ENCODE measurements around the gene PHLDA2. TPM values are rescaled to one million over a fixed set of nuclear protein-coding genes. Genes with fewer than 3 reads are reported as not detected.

The PHLDA2 gene
- total and polyA plus RNA-seq, 7 donors, result 1.7 to 37.9 (median 35.4) TPM; not detected in 3

DNA sequence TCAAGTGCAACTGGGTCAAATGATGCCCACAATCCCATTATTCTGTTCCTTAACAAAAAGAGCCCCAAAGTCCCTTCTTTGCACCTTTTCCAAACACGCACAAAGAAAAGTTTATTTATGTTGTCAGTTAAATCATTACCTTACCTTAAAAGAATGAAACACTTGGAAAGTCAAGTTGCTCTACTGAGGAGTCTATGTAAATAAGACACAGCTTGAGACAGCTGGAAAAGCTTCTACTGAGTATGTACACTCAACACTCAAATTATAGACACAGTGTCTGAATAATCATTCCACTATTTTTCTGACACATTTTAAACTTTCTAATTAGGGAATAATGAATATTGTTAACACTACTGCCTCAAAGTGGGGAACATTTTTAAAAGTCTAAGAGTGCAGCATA is 21.6 kb upstream of the PHLDA2 start:
- TF ChIP-seq POLR2A (IDR thresholded peaks at IDR 0.05) (no peak), POLR2AphosphoS5 (IDR thresholded peaks at IDR 0.05) (no peak)
- TF ChIP-seq, protein P1, sequence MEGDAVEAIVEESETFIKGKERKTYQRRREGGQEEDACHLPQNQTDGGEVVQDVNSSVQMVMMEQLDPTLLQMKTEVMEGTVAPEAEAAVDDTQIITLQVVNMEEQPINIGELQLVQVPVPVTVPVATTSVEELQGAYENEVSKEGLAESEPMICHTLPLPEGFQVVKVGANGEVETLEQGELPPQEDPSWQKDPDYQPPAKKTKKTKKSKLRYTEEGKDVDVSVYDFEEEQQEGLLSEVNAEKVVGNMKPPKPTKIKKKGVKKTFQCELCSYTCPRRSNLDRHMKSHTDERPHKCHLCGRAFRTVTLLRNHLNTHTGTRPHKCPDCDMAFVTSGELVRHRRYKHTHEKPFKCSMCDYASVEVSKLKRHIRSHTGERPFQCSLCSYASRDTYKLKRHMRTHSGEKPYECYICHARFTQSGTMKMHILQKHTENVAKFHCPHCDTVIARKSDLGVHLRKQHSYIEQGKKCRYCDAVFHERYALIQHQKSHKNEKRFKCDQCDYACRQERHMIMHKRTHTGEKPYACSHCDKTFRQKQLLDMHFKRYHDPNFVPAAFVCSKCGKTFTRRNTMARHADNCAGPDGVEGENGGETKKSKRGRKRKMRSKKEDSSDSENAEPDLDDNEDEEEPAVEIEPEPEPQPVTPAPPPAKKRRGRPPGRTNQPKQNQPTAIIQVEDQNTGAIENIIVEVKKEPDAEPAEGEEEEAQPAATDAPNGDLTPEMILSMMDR (IDR thresholded peaks at IDR 0.05), result no peak
- no peak overlapping the region for H3K27ac ChIP-seq
- no peak overlapping the region for H3K4me3 ChIP-seq
- no peaks in the 10 kb centered on the region for H3K27me3 ChIP-seq
- intact Hi-C loops (cut with DNase I), result no loop called here
- H3K4me1 ChIP-seq, result peaks cover 0 to 27% (median 7%) of the 10 kb centered on the region in 4 donors
- H3K36me3 ChIP-seq, result peaks cover 15 to 88% (median 62%) of the 10 kb centered on the region in 4 donors
- DNase-seq, result no peak
- no peaks in the 10 kb centered on the region for H3K9me3 ChIP-seq
- WGBS, 2 donors, result 77 to 87% methylated on average over 1 of the region's 1 CpG

DNA sequence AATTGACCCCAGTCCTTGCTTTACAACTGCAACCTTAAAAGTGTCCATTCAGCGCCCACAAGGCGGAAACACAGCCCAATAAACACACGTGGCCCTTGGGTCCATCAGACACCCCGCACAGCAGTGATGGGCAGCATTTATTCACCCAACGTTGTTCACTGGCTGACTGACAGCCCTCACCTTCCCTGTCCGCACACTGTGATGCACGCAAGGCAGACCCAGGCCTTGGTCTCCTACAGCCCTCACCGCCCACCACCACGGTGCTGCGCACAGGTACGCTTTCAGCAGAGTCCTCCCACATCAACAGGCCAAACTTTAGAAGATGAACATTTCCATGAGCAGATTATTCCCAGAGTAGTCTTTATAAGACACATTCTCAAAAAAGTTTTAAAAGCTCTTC is 20.7 kb upstream of the PHLDA2 start:
- no peak for TF ChIP-seq POLR2AphosphoS5 (IDR thresholded peaks at IDR 0.05)
- TF ChIP-seq, protein P1 (IDR thresholded peaks at IDR 0.05), result no peak
- no peak for TF ChIP-seq POLR2A (IDR thresholded peaks at IDR 0.05)
- TF ChIP-seq EP300 (IDR thresholded peaks at IDR 0.05), result no peak
- no peaks in the 10 kb centered on the region for H3K27me3 ChIP-seq
- intact Hi-C loops (cut with DNase I), result no loop called here
- H3K4me1 ChIP-seq, result peaks cover 0 to 36% (median 16%) of the 10 kb centered on the region in 4 donors
- no peak overlapping the region for H3K27ac ChIP-seq
- no peaks in the 10 kb centered on the region for H3K9me3 ChIP-seq
- no peak overlapping the region for H3K4me3 ChIP-seq
- DNase-seq, result no peak
- 91 to 94% methylated on average over 11 of the region's 11 CpGs for WGBS, 2 donors
- peaks cover 15 to 79% (median 57%) of the 10 kb centered on the region in 4 donors for H3K36me3 ChIP-seq

DNA sequence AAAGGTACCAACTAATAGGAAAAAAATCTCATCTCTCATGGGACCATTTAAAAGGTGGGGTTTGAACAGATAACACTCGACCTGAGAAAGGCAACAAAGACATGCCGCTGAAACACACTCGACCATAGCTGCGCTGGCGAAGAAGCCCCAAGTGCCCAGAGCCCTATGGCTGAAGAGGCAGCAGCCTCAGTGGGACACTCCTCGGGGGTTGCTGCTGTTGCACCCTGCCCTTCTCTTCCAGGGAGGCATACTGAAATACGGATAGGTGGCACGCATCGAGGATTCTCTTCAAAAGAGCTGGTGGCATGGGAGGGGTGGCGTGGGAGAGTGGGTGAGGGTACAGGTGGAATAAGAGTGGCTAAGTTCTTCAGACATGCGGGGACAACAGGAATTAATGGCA is 18.5 kb upstream of the PHLDA2 start:
- Histone ChIP-seq H3K27me3 (no peaks in the 10 kb centered on the region), H3K36me3 (peaks cover 8 to 72% (median 39%) of the 10 kb centered on the region in 4 donors), H3K4me3 (no peak overlapping the region), H3K9me3 (no peaks in the 10 kb centered on the region), H3K27ac (no peak overlapping the region), H3K4me1 (peaks cover 0 to 50% (median 22%) of the 10 kb centered on the region in 4 donors)
- TF ChIP-seq EP300 (IDR thresholded peaks at IDR 0.05), result no peak
- TF ChIP-seq POLR2AphosphoS5 (IDR thresholded peaks at IDR 0.05), result no peak
- no peak for TF ChIP-seq POLR2A (IDR thresholded peaks at IDR 0.05)
- TF ChIP-seq, protein P1 (IDR thresholded peaks at IDR 0.05), result no peak
- no peak for DNase-seq
- intact Hi-C loops (cut with DNase I), result no loop called here
- 91 to 95% methylated on average over 11 of the region's 11 CpGs for WGBS, 2 donors

DNA sequence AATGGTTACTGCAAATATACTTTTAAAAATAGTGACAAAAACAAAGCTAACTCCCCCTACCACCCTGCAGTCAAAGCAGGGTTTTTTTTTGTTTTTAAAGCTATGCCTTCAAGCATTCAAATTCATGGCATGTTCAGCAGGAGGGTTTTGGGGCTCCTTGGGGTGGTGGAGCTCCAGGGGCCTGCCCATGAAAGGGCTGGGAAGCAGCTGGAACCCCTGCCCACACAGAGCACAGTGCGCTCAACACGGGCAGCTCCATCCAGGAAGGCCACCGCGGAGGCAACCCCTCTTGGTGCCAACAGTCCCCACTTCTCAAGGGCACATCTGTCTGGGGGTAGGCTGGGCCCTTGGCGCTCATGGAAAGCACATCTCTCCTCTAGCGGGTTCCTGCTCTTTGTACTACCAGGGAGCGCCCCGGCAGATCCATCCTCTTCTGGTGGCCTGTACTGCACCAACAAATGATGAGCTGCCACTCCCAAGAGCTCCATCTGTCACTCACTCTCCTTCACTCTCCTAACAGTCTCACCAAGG is 16.6 kb upstream of the PHLDA2 start:
- no peak overlapping the region for H3K4me3 ChIP-seq
- peaks cover 0 to 32% (median 22%) of the 10 kb centered on the region in 4 donors for H3K4me1 ChIP-seq
- TF ChIP-seq POLR2A (IDR thresholded peaks at IDR 0.05), result no peak
- no peak for TF ChIP-seq POLR2AphosphoS5 (IDR thresholded peaks at IDR 0.05)
- TF ChIP-seq, protein P1 (IDR thresholded peaks at IDR 0.05), result no peak
- no peak for TF ChIP-seq EP300 (IDR thresholded peaks at IDR 0.05)
- WGBS, 2 donors, result 80 to 81% methylated on average over 8 of the region's 8 CpGs
- peak overlapping the region; percentile 47 to 79 (median 71) for H3K27ac ChIP-seq
- intact Hi-C loops (cut with DNase I), result no loop called here
- H3K9me3 ChIP-seq, result no peaks in the 10 kb centered on the region
- DNase-seq, result no peak
- H3K27me3 ChIP-seq, result no peaks in the 10 kb centered on the region
- H3K36me3 ChIP-seq, result peaks cover 0 to 53% (median 28%) of the 10 kb centered on the region in 4 donors
